IMR-90 (cell line): ENCODE data around the gene OBI1. TPM values are rescaled to one million over a fixed set of nuclear protein-coding genes. Genes with fewer than 3 reads are reported as not detected.

ENCODE experiments used
- ATAC-seq: fragments of 200-7000 bp; cut with Tn5 transposase; 2 replicates; pipeline ENCODE4 v1.9.1; 2020; ENCODE audit warnings: low read depth, mild to moderate bottlenecking, moderate library complexity
- BruUV-seq: library from RNA; stranded (reverse); fragments of 400-500 nt; replicated peaks from 2 replicates; lab custom pipeline; 2021; lab: Mats Ljungman, UMichigan
- CTCF ChIA-PET: fragments of 300-600 bp; formaldehyde crosslinking; extraction: SDS; loops from one replicate; lab custom pipeline; 2021; ENCODE audit warnings: antibody characterized with exemption; lab: Yijun Ruan, JAX
- POLR2A ChIA-PET: fragments of 300-600 bp; sonication (Branson Sonifier 250); formaldehyde crosslinking; loops from one replicate; lab custom pipeline; 2022; ENCODE audit warnings: antibody characterized with exemption; ENCODE audit not compliant: unreplicated experiment; lab: Charles Lee
- DNase-seq: peaks from one replicate; pipeline ENCODE4 v3.0.0; 2013
- H2AFZ ChIP-seq: replicated peaks from 2 replicates; pipeline ENCODE3; 2013; ENCODE audit warnings: low read length, mild to moderate bottlenecking; ENCODE audit not compliant: poor library complexity
- H2AK5ac ChIP-seq: 2 replicates; pipeline ENCODE4 v1.6.1; 2013; ENCODE audit warnings: low read depth, low read length, inconsistent platforms
- H2AK9ac ChIP-seq: replicated peaks from 2 replicates; pipeline ENCODE3; 2013; ENCODE audit warnings: mild to moderate bottlenecking, low read depth, low read length, moderate library complexity; ENCODE audit not compliant: poor library complexity
- H2BK120ac ChIP-seq: 2 replicates; pipeline ENCODE4 v1.6.1; 2013; ENCODE audit warnings: low read depth, low read length, inconsistent platforms
- H2BK15ac ChIP-seq: 3 replicates; pipeline ENCODE4 v1.6.1; 2013; ENCODE audit warnings: low read depth, low read length, inconsistent platforms
- H2BK20ac ChIP-seq: 2 replicates; pipeline ENCODE4 v1.6.1; 2013; ENCODE audit warnings: low read depth, mild to moderate bottlenecking, inconsistent platforms, low read length, moderate library complexity
- H2BK5ac ChIP-seq: 2 replicates; pipeline ENCODE4 v1.6.1; 2013; ENCODE audit warnings: mild to moderate bottlenecking, low read depth, low read length, inconsistent platforms; ENCODE audit not compliant: poor library complexity, severe bottlenecking
- H3K14ac ChIP-seq: replicated peaks from 2 replicates; pipeline ENCODE4 v1.6.1; 2013; ENCODE audit warnings: low read depth, low read length, inconsistent platforms
- H3K18ac ChIP-seq: 2 replicates; pipeline ENCODE4 v1.6.1; 2013; ENCODE audit warnings: low read depth, low read length, control low read depth
- H3K23ac ChIP-seq: 2 replicates; pipeline ENCODE4 v1.6.1; 2013; ENCODE audit warnings: low read depth, low read length, inconsistent platforms
- H3K27ac ChIP-seq: 2 replicates; pipeline ENCODE4 v1.5.1; 2013; ENCODE audit warnings: mild to moderate bottlenecking, control low read depth, low read length; ENCODE audit not compliant: insufficient read depth
- H3K27me3 ChIP-seq: 2 replicates; pipeline ENCODE4 v1.6.1; 2013; ENCODE audit warnings: low read length; ENCODE audit not compliant: control insufficient read depth, insufficient read depth
- H3K36me3 ChIP-seq: 2 replicates; pipeline ENCODE4 v1.6.1; 2013; ENCODE audit warnings: low read length, mixed read lengths; ENCODE audit not compliant: control insufficient read depth, insufficient read depth
- H3K4ac ChIP-seq: 2 replicates; pipeline ENCODE4 v1.6.1; 2013; ENCODE audit warnings: low read depth, low read length, inconsistent platforms
- H3K4me1 ChIP-seq: 2 replicates; pipeline ENCODE4 v1.6.1; 2013; ENCODE audit warnings: low read length, mixed read lengths; ENCODE audit not compliant: control insufficient read depth, insufficient read depth
- H3K4me2 ChIP-seq: 2 replicates; pipeline ENCODE4 v1.6.1; 2013; ENCODE audit warnings: low read depth, mild to moderate bottlenecking, control low read depth, low read length, moderate library complexity
- H3K4me3 ChIP-seq: 2 replicates; pipeline ENCODE4 v1.5.1; 2013; ENCODE audit warnings: low read depth, mild to moderate bottlenecking, control low read depth, low read length, moderate library complexity; ENCODE audit not compliant: insufficient read depth
- H3K56ac ChIP-seq: 2 replicates; pipeline ENCODE4 v1.6.1; 2013; ENCODE audit warnings: low read length, inconsistent platforms; ENCODE audit not compliant: insufficient read depth; ENCODE audit errors: extremely low read depth
- H3K79me1 ChIP-seq, 2 experiments: 2 replicates each; pipeline ENCODE4 v1.6.1; 2013; ENCODE audit warnings: low read length in 2 of 2, inconsistent platforms in 1 of 2, low read depth in 1 of 2
- H3K9ac ChIP-seq: 2 replicates; pipeline ENCODE4 v1.6.1; 2013; ENCODE audit warnings: low read depth, low read length, control low read depth
- H3K9me1 ChIP-seq: 2 replicates; pipeline ENCODE4 v1.6.1; 2013; ENCODE audit warnings: low read length, inconsistent platforms; ENCODE audit not compliant: insufficient read depth
- H3K9me3 ChIP-seq: 2 replicates; pipeline ENCODE4 v1.6.1; 2013; ENCODE audit warnings: low read length; ENCODE audit not compliant: control insufficient read depth, insufficient read depth
- H4K20me1 ChIP-seq: 2 replicates; pipeline ENCODE4 v1.6.1; 2013; ENCODE audit warnings: low read length, inconsistent platforms; ENCODE audit not compliant: insufficient read depth
- H4K5ac ChIP-seq: 2 replicates; pipeline ENCODE4 v1.6.1; 2013; ENCODE audit warnings: mild to moderate bottlenecking, low read depth, low read length, control low read depth
- H4K8ac ChIP-seq, 2 experiments: 2 replicates each; pipeline ENCODE4 v1.6.1; 2013; ENCODE audit warnings: low read depth in 2 of 2, low read length in 2 of 2, control low read depth in 1 of 2, inconsistent platforms in 1 of 2
- H4K91ac ChIP-seq: 2 replicates; pipeline ENCODE4 v1.6.1; 2013; ENCODE audit warnings: low read depth, low read length, inconsistent platforms; ENCODE audit not compliant: insufficient read depth
- BHLHE40 ChIP-seq: fragments of 150-350 bp; IDR thresholded peaks from 2 replicates; pipeline ENCODE4 v1.6.1; 2016; ENCODE audit warnings: mild to moderate bottlenecking, low read depth, low read length
- CEBPB ChIP-seq: IDR thresholded peaks from 2 replicates; pipeline ENCODE4 v1.6.1; 2012; ENCODE audit warnings: low read depth, low read length, improper control_type of control experiment
- CHD1 ChIP-seq: IDR thresholded peaks from 2 replicates; pipeline ENCODE4 v1.6.1; 2012; ENCODE audit warnings: low read depth, low read length, improper control_type of control experiment
- FOS ChIP-seq: fragments of 150-350 bp; IDR thresholded peaks from 2 replicates; pipeline ENCODE4 v1.6.1; 2016; ENCODE audit warnings: low read depth, low read length
- MAFK ChIP-seq: IDR thresholded peaks from 2 replicates; pipeline ENCODE4 v1.6.1; 2012; ENCODE audit warnings: low read depth, low read length, improper control_type of control experiment
- MAZ ChIP-seq: IDR thresholded peaks from 2 replicates; pipeline ENCODE4 v1.6.1; 2012; ENCODE audit warnings: low read depth, mild to moderate bottlenecking, low read length, improper control_type of control experiment, moderate library complexity, borderline replicate concordance
- MXI1 ChIP-seq: IDR thresholded peaks from 2 replicates; pipeline ENCODE4 v1.6.1; 2012; ENCODE audit warnings: low read depth, mild to moderate bottlenecking, low read length, moderate library complexity, borderline replicate concordance
- NFE2L2 ChIP-seq: fragments of 150-350 bp; IDR thresholded peaks from 2 replicates; pipeline ENCODE4 v1.6.1; 2016; ENCODE audit warnings: low read depth, mild to moderate bottlenecking, low read length
- POLR2A ChIP-seq: IDR thresholded peaks from 2 replicates; pipeline ENCODE4 v1.6.1; 2012; ENCODE audit warnings: mild to moderate bottlenecking, low read depth, low read length
- RAD21 ChIP-seq: IDR thresholded peaks from 2 replicates; pipeline ENCODE4 v1.6.1; 2012; ENCODE audit warnings: low read length, improper control_type of control experiment
- RCOR1 ChIP-seq: IDR thresholded peaks from 2 replicates; pipeline ENCODE4 v1.6.1; 2012; ENCODE audit warnings: mild to moderate bottlenecking, low read length, improper control_type of control experiment; ENCODE audit not compliant: insufficient replicate concordance
- RFX5 ChIP-seq: IDR thresholded peaks from 2 replicates; pipeline ENCODE4 v1.8.0; 2012; ENCODE audit warnings: low read depth, mild to moderate bottlenecking, low read length, moderate library complexity
- SMC3 ChIP-seq: fragments of 150-350 bp; IDR thresholded peaks from 2 replicates; pipeline ENCODE4 v1.6.1; 2016; ENCODE audit warnings: low read depth, mild to moderate bottlenecking, antibody characterized with exemption, low read length, moderate library complexity
- WGBS, 2 experiments: methylation state at CpG; one replicate each; pipeline versions ENCODE4 v1.1.5 to v1.1.7; 2013; ENCODE audit warnings: missing lambda C conversion rate in 2 of 2; ENCODE audit not compliant: insufficient read length in 1 of 2; ENCODE audit errors: extremely low coverage in 2 of 2; 5-methylcytosine and 5-hydroxymethylcytosine counted together
- dilution Hi-C: fragments of 300-500 bp; cut with HindIII; formaldehyde crosslinking; loops from one replicate; pipeline ENCODE4 v1.14.3; 2018; ENCODE audit warnings: low sequenced_read_pairs; ENCODE audit not compliant: unreplicated experiment
- in situ Hi-C: fragments of 300-500 bp; cut with MboI; formaldehyde crosslinking; loops from 3 replicates; pipeline ENCODE4 v1.14.3; 2019; ENCODE audit warnings: low sequenced_read_pairs, inconsistent platforms, mixed read lengths
- intact Hi-C: fragments of 100-400 bp; cut with micrococcal nuclease; formaldehyde crosslinking; loops from 2 replicates; pipeline ENCODE4 v1.10.0; 2022
- polyA plus RNA-seq, 3 experiments: library from polyadenylated mRNA; depleted of rRNA; stranded (reverse); fragments of >200 nt; gene quantifications; 2 replicates each; pipeline ENCODE4 v1.2.3, GENCODE V29; 2012; ENCODE audit warnings: low replicate concordance in 1 of 3
- total RNA-seq: library from RNA; depleted of rRNA; stranded (reverse); fragments of >200 nt; gene quantifications from 2 replicates; pipeline ENCODE4 v1.2.3, GENCODE V29; 2012
- TF ChIP-seq, protein P1 (sequence below): fragments of 150-350 bp; IDR thresholded peaks from 2 replicates; pipeline ENCODE4 v1.6.1; 2016; ENCODE audit warnings: low read depth, mild to moderate bottlenecking, low read length, moderate library complexity, borderline replicate concordance
- TF ChIP-seq, protein P2 (sequence below): conservative IDR thresholded peaks from 2 replicates; pipeline ENCODE4 v1.5.1; 2012; ENCODE audit warnings: mild to moderate bottlenecking, low read depth, low read length, improper control_type of control experiment
- TF ChIP-seq, protein P3 (sequence below): fragments of 150-350 bp; IDR thresholded peaks from 2 replicates; pipeline ENCODE4 v1.6.1; 2017; ENCODE audit warnings: mild to moderate bottlenecking, antibody characterized with exemption, low read length, low read depth

OBI1 gene
- total and polyA plus RNA-seq, 2 of the 4 experiments (the other 2 are of a cell fraction), result 4.4 to 11.8 TPM

DNA sequence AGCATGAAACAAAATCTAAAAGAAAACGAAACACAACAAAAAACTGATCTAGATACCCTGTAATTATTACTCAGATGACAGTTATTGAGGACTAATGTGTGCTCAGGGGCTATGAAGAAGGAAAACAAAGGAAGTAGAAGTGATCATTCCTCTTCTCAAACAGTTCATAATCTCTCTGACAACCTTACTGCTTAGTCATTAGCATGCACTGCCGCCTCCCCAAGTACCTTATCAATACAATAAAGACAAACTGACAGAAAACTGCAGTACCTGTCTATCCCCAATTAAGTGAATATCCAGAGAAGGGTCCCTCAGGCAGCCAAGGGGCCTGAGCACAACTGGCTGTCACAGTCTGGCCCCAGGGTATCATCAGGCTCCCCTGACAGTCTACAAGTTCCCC lies 33.6 kb downstream of the OBI1 start:
- H4K91ac ChIP-seq, result no peak overlapping the region
- ChIA-PET POLR2A (no interaction called here), CTCF (interaction anchor here (0.6 kb wide), 1 partner anchor 18 kb away, joined by 3 read pairs; no protein-coding TSS in a partner anchor)
- no peak overlapping the region for H3K27ac ChIP-seq
- no peak overlapping the region for H2BK5ac ChIP-seq
- H3K4me1 ChIP-seq, result no peaks in the 10 kb centered on the region
- no peak overlapping the region for H3K23ac ChIP-seq
- no peak overlapping the region for H2BK15ac ChIP-seq
- H3K79me1 ChIP-seq, result peaks cover 0 to 9% of the 10 kb centered on the region in 2 experiments; a peak in 3 of 4 replicates
- no peak overlapping the region for H2BK20ac ChIP-seq
- H3K4me3 ChIP-seq, result no peak overlapping the region
- DNase-seq, result no peak
- H3K56ac ChIP-seq, result no peak overlapping the region
- H3K36me3 ChIP-seq, result peaks cover 3% of the 10 kb centered on the region; the same call in 1 of the 2 replicates
- H2AK9ac ChIP-seq, result no peak overlapping the region
- no peaks in the 10 kb centered on the region for H3K9me1 ChIP-seq
- H3K14ac ChIP-seq, result no peak overlapping the region
- H2BK120ac ChIP-seq, result no peak overlapping the region
- H2AK5ac ChIP-seq, result no peak overlapping the region
- H3K4ac ChIP-seq, result no peak overlapping the region
- 100% methylated on average over 1 of the region's 2 CpGs; no CpG with 5 or more reads in 1 of the 2 experiments for WGBS, 2 experiments
- no peak for ATAC-seq
- H3K18ac ChIP-seq, result no peak overlapping the region
- H4K5ac ChIP-seq, result no peak overlapping the region
- intact Hi-C loops (no loop called here), in situ Hi-C loops (no loop called here), dilution Hi-C loops (no loop called here)
- no TSS peak for BruUV-seq
- no peaks in the 10 kb centered on the region for H4K20me1 ChIP-seq
- H3K9ac ChIP-seq, result no peak overlapping the region
- no peak overlapping the region for H4K8ac ChIP-seq
- TF ChIP-seq MAFK (no peak), CHD1 (no peak), NFE2L2 (no peak), MAZ (no peak), CEBPB (no peak), MXI1 (no peak), BHLHE40 (no peak), RFX5 (no peak), RAD21 (no peak), POLR2A (no peak), RCOR1 (no peak), FOS (no peak), SMC3 (no peak)
- TF ChIP-seq, protein P1, sequence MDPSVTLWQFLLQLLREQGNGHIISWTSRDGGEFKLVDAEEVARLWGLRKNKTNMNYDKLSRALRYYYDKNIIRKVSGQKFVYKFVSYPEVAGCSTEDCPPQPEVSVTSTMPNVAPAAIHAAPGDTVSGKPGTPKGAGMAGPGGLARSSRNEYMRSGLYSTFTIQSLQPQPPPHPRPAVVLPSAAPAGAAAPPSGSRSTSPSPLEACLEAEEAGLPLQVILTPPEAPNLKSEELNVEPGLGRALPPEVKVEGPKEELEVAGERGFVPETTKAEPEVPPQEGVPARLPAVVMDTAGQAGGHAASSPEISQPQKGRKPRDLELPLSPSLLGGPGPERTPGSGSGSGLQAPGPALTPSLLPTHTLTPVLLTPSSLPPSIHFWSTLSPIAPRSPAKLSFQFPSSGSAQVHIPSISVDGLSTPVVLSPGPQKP, result no peak
- TF ChIP-seq, protein P2, sequence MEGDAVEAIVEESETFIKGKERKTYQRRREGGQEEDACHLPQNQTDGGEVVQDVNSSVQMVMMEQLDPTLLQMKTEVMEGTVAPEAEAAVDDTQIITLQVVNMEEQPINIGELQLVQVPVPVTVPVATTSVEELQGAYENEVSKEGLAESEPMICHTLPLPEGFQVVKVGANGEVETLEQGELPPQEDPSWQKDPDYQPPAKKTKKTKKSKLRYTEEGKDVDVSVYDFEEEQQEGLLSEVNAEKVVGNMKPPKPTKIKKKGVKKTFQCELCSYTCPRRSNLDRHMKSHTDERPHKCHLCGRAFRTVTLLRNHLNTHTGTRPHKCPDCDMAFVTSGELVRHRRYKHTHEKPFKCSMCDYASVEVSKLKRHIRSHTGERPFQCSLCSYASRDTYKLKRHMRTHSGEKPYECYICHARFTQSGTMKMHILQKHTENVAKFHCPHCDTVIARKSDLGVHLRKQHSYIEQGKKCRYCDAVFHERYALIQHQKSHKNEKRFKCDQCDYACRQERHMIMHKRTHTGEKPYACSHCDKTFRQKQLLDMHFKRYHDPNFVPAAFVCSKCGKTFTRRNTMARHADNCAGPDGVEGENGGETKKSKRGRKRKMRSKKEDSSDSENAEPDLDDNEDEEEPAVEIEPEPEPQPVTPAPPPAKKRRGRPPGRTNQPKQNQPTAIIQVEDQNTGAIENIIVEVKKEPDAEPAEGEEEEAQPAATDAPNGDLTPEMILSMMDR, result no peak
- TF ChIP-seq, protein P3, sequence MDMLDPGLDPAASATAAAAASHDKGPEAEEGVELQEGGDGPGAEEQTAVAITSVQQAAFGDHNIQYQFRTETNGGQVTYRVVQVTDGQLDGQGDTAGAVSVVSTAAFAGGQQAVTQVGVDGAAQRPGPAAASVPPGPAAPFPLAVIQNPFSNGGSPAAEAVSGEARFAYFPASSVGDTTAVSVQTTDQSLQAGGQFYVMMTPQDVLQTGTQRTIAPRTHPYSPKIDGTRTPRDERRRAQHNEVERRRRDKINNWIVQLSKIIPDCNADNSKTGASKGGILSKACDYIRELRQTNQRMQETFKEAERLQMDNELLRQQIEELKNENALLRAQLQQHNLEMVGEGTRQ, result no peak
- H3K9me3 ChIP-seq, result no peaks in the 10 kb centered on the region
- no peaks in the 10 kb centered on the region for H3K27me3 ChIP-seq
- H2AFZ ChIP-seq, result no peak overlapping the region
- no peak overlapping the region for H3K4me2 ChIP-seq
